ENCODE results near the gene RMRP.

GRCh38 chr9:35650341-35651158, 7.3 kb downstream of the RMRP start, which contains the start of gene SIT1:
- TF ChIP-seq CREB1 (IDR thresholded peaks at IDR 0.05) (no peak), CREB1 (CRISPR knock-in tag; IDR thresholded peaks at IDR 0.05) (no peak), EGR1 (conservative IDR thresholded peaks at IDR 0.05) (no peak), PML (IDR thresholded peaks at IDR 0.05; ENCODE audit: low read length) (no peak), MAX (CRISPR knock-in tag; IDR thresholded peaks at IDR 0.05) (no peak), FOSL1 (tag; conservative IDR thresholded peaks at IDR 0.05) (no peak), EZH2 (IDR thresholded peaks at IDR 0.05; ENCODE audit: borderline replicate concordance, low read depth, low read length) (no peak), SP2 (IDR thresholded peaks at IDR 0.05; ENCODE audit: extremely low read depth, low read depth, low read length, poor library complexity, severe bottlenecking) (no peak), ZNF644 (tag; IDR thresholded peaks at IDR 0.05; ENCODE audit: low read depth) (no peak), CTCF (IDR thresholded peaks at IDR 0.05 in 2 of 3, conservative IDR thresholded peaks at IDR 0.05 in 1 of 3; ENCODE audit: insufficient read depth in 2 of 3, low read depth in 1 of 3, low read length in 3 of 3) (no peak), TRIM24 (IDR thresholded peaks at IDR 0.05) (no peak), YY1 (IDR thresholded peaks at IDR 0.05; ENCODE audit: borderline replicate concordance in 1 of 3, control insufficient read depth in 1 of 3, extremely low read depth in 1 of 3, insufficient read depth in 3 of 3, insufficient read length in 1 of 3, insufficient replicate concordance in 2 of 3, low read depth in 1 of 3, low read length in 2 of 3) (no peak), RNF2 (IDR thresholded peaks at IDR 0.05) (no peak), FOXM1 (IDR thresholded peaks at IDR 0.05; ENCODE audit: low read depth) (no peak), FOXM1 (CRISPR knock-in tag; IDR thresholded peaks at IDR 0.05; ENCODE audit: low read depth) (no peak), MXI1 (IDR thresholded peaks at IDR 0.05; ENCODE audit: low read depth, low read length) (no peak)
